HEK293 (cell line): ENCODE measurements around the gene PDGFA.

Experiments used
- BCL11A ChIP-seq: fragments of 450-650 bp; formaldehyde crosslinking; IDR thresholded peaks from 2 replicates; pipeline ENCODE4 v1.5.1; 2016; ENCODE audit warnings: low read depth, missing biosample characterization, missing genetic modification characterization
- KLF10 ChIP-seq: fragments of 450-650 bp; IDR thresholded peaks from 2 replicates; pipeline ENCODE4 v1.5.1; 2018; ENCODE audit warnings: missing biosample characterization, mild to moderate bottlenecking, missing genetic modification characterization
- ZNF121 ChIP-seq: fragments of 450-650 bp; formaldehyde crosslinking; IDR thresholded peaks from 2 replicates; pipeline ENCODE4 v1.5.1; 2016; ENCODE audit warnings: missing biosample characterization, missing genetic modification characterization
- ZNF248 ChIP-seq: fragments of 450-650 bp; formaldehyde crosslinking; IDR thresholded peaks from 2 replicates; pipeline ENCODE4 v1.5.1; 2017; ENCODE audit warnings: missing biosample characterization, missing genetic modification characterization
- ZNF624 ChIP-seq: fragments of 450-650 bp; formaldehyde crosslinking; IDR thresholded peaks from 2 replicates; pipeline ENCODE4 v1.5.1; 2017; ENCODE audit warnings: missing biosample characterization, missing genetic modification characterization
- TF ChIP-seq, protein P1 (sequence below): fragments of 450-650 bp; formaldehyde crosslinking; IDR thresholded peaks from 2 replicates; pipeline ENCODE4 v1.5.1; 2016; ENCODE audit warnings: missing biosample characterization, missing genetic modification characterization
- TF ChIP-seq, protein P2 (sequence below): fragments of 450-650 bp; formaldehyde crosslinking; IDR thresholded peaks from 2 replicates; pipeline ENCODE4 v1.5.1; 2016; ENCODE audit warnings: missing biosample characterization, missing genetic modification characterization

DNA sequence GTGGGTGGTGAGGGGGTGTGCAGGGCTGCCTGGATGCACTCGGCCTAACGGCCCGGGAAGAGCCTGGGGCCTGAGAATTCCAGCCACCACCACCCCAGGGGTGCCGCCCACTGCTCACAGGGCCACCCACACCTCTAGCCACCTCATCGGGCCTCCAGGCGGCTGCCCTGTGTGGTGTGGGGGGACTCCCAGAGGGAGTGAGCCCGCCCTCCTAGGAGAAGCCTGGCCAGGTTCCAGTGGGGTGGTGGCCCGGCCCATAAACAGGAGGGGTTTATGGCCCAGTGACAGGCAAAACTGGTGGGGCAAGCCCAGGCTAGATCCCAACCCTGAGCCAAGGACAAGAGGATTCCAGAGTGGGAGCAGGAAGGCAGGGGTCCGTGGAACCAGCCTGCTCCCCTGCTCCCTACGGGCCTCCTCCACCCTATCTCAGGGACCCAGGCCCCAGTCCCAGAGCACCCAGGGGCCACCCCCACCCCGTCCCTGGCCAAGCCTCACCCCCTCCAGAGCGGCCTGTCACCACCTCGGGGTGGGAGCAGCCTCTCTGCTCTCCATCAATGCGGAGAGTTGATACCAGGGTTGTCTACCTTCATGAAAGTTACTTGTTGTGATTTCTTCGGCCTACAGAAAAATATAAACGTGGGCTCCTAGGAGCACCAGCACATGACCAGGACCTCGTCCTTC is 20.2 kb upstream of the PDGFA start:
- TF ChIP-seq, protein P1, sequence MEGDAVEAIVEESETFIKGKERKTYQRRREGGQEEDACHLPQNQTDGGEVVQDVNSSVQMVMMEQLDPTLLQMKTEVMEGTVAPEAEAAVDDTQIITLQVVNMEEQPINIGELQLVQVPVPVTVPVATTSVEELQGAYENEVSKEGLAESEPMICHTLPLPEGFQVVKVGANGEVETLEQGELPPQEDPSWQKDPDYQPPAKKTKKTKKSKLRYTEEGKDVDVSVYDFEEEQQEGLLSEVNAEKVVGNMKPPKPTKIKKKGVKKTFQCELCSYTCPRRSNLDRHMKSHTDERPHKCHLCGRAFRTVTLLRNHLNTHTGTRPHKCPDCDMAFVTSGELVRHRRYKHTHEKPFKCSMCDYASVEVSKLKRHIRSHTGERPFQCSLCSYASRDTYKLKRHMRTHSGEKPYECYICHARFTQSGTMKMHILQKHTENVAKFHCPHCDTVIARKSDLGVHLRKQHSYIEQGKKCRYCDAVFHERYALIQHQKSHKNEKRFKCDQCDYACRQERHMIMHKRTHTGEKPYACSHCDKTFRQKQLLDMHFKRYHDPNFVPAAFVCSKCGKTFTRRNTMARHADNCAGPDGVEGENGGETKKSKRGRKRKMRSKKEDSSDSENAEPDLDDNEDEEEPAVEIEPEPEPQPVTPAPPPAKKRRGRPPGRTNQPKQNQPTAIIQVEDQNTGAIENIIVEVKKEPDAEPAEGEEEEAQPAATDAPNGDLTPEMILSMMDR (tag by site-specific recombination): no peak
- TF ChIP-seq KLF10 (tag by site-specific recombination) (no peak), ZNF624 (tag by site-specific recombination) (no peak), ZNF248 (tag by site-specific recombination) (no peak), BCL11A (tag by site-specific recombination) (no peak), ZNF121 (tag by site-specific recombination) (no peak)
- TF ChIP-seq, protein P2, sequence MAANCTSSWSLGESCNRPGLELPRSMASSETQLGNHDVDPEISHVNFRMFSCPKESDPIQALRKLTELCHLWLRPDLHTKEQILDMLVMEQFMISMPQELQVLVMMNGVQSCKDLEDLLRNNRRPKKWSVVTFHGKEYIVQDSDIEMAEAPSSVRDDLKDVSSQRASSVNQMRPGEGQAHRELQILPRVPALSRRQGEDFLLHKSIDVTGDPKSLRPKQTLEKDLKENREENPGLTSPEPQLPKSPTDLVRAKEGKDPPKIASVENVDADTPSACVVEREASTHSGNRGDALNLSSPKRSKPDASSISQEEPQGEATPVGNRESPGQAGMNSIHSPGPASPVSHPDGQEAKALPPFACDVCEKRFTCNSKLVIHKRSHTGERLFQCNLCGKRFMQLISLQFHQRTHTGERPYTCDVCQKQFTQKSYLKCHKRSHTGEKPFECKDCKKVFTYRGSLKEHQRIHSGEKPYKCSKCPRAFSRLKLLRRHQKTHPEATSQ (tag by site-specific recombination): no peak
